Measurements from ENCODE around the gene MEGF10.

- TF ChIP-seq CTCF (IDR thresholded peaks at IDR 0.05): no peak
- TF ChIP-seq POLR2A (IDR thresholded peaks at IDR 0.05; ENCODE audit: low read depth): no peak
- TF ChIP-seq POLR2AphosphoS5 (IDR thresholded peaks at IDR 0.05): no peak
These were observed 160.5 kb downstream of the MEGF10 start for GRCh38 chr5:127451096-127451495.

All from esophagus muscularis mucosa (tissue), 3 donors.